ENCODE data around the gene MESD.
A peak's percentile ranks its signal among the peaks of the same experiment; 100 is the strongest.

The MESD gene

DNA sequence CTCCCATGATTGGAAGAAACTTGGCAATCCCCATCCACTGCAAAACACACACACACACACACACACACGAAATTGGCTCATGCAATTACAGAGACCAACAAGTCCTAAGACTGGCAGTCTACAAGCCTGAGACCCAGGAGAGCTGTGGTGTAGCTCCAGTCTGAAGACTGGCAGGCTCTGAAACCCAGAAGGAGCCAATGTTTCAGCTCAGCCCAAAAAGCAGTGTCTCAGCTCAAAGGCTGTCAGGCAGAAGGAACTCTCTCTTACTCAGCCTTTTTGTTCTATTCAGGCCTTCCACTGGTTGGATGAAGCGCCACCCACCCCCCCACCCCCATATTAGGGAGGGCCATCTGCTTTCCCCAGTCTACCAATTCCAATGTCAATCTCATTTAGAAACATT lies 32.1 kb downstream of the MESD start:
- no peak for DNase-seq

DNA sequence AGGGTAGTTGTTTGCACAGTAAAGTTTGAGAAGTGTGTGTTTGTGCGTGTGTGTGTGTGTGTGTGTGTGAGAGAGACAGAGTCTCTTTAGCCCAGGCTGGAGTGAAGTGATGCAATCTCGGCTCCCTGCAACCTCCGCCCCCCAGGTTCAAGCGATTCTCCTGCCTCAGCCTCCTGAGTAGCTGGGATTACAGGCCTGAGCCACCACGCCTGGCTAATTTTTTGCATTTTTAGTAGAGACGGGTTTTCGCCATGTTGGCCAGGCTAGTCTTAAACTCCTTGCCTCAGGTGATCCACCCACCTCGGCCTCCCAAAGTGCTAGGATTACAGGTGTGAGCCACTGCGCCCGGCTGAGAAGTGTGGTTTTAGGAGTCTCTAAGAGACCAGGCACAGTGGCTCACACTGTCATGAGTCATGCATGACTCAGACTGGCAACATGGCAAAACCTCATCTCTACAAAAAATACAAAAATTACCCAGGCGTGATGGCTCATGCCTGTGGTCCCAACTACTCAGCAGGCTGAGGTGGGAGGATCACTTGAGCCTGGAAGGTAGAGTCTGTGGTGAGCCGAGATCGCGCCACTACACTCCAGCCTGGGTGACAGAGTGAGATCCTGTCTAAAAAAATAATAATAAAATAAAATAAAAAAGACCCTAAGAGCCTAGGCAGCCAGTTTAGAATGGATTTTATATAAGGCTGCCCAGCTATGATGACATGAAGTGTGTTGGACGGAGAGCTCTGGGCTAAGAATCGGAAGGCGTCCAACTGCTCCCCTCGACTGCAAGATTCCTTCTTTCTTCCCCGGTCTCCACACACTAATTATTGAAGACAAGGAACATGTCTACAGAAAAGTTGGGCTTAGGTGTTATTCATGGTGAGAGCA lies 33.8 kb downstream of the MESD start:
- peak; percentile 77 for DNase-seq

DNA sequence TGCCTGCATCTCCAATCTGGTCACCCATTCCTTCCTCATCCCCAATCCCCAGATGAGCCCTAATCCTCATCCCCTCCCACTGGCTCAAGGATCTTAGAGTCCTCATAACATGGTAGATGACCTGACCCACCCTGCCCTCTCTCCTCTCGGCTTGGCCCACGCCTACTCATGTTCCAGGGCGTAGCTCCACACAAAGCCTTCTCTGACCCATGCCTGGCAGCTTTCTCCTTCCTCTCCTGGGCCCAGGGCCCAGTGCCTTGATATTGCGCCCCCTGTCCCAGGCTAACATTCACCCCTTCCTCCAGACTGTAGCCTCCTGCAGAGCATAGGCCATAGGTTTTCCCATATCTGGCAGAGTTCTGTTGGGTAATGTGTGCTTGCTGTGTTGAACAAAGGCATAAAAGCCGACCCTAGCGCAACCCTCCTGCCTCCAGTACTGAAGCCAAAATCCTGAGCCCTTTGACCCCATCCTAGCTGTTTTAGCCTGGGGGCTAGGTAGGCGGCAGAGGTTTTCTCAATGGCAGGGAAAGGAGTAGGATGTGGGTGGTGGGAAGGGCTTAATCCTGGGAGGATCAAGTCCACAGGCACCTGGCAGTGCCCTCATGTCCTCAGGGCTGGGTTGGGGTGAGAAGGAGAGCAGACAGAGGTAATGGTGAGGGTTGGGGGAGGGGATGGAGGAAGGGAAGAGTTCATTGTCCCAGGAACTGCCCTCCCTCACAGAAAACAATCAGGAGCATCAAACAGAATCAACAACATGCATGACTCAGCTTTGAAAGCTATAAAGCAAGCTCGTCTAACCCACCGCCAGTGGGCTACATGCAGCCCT lies 35.5 kb downstream of the MESD start:
- no peak for DNase-seq

DNA sequence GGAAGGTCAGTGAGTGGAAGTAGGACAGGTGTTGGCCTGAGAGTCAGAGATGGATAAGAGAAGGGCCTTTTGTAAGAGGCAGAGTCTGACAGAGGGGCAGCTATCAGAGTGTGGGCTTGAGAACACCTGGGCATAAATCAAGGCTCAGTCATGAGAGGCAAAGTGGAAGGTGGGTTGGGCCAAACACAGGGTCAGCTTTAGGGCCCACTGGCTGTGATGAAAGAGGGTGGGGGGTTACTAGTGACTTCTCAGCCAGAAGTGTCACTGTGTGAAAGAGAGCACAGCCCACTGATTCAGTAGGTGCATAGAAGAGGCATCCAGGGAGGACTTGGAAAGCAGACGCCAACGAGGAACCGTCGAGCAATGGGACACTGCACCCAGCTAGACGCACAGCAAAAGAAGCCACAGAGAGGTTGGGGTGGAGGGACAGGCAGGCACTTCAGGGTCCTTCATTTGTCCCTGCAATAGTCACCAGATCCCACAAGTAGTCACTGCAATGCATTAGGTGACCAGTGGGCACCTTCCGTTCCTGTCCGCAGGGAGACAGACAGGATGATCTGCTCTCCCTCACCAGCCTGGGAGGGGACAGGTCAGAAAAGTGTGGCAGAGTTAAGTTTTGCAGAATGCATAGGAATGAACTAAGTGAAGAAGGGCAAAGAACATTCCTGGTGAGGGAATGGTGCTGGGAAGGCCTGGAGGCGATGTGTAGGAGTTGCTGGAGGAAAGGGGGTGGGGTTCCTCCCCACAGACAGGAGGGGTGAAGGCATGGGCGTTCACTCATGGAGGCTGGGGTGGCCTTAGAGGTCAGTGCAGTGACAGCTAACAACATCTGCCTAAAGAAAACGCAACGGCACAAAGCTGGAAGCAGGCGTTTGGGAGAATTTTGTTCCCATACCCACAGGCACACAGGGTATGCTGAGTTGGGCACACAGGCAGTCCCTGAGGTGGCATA lies 36.3 kb downstream of the MESD start:
- DNase-seq = no peak

DNA sequence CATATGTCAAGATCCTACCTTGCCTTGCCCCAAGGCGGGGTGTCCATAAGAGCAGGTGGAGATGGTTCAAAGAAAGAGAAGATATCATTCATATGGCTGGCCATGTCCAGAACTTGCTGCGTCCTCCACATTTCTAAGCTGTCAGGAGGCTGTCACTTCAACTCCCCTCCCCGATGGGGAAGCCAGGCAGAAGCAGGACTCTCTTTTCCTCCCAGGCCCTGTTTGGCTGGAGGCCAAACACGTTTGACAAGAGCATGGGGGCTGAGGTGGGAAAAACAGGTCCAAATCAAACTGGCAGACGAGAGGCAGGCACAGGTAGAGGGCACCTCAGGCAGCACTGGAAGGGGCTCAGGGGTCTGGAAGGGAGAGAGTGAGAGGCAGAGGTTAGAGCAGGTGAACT lies 37.7 kb downstream of the MESD start:
- DNase-seq = no peak

DNA sequence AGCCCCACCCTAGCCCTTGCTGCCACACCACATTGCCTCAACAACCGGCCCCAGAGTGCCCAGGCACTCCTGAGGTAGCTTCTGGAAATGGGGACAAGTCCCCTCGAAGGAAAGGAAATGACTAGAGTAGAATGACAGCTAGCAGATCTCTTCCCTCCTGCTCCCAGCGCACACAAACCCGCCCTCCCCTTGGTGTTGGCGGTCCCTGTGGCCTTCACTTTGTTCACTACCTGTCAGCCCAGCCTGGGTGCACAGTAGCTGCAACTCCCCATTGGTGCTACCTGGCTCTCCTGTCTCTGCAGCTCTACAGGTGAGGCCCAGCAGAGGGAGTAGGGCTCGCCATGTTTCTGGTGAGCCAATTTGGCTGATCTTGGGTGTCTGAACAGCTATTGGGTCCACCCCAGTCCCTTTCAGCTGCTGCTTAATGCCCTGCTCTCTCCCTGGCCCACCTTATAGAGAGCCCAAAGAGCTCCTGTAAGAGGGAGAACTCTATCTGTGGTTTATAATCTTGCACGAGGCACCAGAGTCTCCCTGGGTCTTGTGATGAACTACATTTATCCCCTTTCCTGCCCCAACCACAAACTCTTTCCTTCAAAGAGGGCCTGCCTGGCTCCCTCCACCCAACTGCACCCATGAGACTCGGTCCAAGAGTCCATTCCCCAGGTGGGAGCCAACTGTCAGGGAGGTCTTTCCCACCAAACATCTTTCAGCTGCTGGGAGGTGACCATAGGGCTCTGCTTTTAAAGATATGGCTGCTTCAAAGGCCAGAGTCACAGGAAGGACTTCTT lies 39.1 kb downstream of the MESD start:
- no peak for DNase-seq

DNA sequence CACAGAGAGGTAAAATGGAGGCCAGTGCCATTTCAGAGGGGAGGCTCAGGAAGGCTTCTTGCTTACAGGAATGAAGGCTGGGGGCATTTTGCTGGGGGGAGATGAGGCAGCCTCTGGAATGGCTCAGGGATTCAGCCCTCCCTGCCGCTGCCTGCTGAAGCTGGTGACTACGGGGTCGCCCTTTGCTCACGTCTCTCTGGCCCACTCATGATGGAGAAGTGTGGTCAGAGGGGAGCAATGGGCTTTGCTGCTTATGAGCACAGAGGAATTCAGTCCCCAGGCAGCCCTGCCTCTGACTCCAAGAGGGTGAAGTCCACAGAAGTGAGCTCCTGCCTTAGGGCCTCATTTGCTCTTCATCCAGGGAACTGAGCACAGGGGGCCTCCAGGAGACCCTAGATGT lies 39.9 kb downstream of the MESD start:
- DNase-seq = no peak

DNA sequence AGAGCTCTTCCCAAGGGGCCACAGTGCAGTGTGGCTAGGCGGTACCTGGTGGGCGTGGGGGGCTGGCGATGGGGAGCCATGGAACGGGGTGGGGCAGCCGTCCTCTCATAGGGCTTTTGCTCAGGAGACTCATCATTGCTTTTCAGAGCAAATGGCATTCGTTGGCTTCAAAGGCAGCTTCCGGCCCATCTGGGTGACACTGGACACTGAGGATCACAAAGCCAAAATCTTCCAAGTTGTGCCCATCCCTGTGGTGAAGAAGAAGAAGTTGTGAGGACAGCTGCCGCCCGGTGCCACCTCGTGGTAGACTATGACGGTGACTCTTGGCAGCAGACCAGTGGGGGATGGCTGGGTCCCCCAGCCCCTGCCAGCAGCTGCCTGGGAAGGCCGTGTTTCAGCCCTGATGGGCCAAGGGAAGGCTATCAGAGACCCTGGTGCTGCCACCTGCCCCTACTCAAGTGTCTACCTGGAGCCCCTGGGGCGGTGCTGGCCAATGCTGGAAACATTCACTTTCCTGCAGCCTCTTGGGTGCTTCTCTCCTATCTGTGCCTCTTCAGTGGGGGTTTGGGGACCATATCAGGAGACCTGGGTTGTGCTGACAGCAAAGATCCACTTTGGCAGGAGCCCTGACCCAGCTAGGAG lies 40.8 kb downstream of the MESD start:
- DNase-seq = no peak

DNA sequence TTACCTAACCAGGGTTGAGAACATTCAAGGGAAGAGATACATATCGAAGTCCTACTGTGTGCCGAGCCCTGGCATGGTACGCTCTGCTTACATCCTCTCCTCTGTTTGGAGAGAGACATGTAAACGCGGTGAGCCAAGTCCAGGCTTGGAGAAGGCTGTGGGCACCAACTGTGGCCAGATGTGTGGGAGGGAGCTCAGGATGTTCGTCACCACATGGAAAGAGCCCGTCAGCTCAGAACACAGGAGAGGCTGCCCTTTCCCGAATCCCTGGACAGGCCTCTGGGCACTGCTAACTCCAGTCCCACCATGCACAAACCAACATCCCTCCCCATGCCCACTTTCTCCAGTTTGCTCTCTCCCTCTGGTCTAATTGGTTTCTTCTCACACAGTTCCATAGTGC lies 43.0 kb downstream of the MESD start:
- no peak for DNase-seq

DNA sequence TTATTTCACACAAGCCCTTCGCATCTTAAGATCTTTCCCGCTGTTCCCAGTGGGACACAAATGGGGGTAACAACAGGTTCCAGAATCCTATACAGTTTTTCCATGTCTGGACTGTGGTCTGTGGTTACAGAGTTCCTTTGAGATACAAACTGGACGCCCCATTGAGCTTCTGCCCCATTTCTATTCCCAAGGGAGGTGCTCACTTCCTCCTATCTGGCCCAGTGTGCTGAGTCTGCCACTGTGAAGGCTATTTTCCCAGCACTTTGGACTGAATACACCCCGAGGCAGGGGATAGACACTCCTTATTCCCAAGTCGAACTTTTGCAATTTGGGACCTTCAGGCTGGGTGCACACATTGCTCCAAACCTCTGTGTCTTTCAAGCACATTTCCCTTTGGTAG lies 44.0 kb downstream of the MESD start:
- DNase-seq = no peak

DNA sequence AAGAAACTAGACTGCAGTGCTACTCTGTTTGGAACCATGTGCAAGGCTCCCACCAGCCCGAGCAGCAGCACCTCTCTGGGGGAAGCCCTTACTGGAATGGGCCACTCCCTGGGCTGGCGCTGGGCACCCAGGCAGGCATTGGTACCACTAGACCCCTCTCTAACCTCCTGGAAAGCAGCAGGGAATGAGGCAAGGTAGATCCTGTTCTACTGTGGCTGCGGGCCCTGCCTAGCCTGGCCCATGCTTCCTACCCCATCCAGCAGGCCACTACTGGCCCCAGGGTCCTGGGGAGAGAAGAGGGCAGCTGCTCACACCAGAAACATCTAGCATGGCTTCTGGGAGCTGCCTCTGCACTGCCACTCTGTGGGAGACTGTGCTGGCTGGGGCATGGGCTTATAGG lies 44.8 kb downstream of the MESD start:
- no peak for DNase-seq

DNA sequence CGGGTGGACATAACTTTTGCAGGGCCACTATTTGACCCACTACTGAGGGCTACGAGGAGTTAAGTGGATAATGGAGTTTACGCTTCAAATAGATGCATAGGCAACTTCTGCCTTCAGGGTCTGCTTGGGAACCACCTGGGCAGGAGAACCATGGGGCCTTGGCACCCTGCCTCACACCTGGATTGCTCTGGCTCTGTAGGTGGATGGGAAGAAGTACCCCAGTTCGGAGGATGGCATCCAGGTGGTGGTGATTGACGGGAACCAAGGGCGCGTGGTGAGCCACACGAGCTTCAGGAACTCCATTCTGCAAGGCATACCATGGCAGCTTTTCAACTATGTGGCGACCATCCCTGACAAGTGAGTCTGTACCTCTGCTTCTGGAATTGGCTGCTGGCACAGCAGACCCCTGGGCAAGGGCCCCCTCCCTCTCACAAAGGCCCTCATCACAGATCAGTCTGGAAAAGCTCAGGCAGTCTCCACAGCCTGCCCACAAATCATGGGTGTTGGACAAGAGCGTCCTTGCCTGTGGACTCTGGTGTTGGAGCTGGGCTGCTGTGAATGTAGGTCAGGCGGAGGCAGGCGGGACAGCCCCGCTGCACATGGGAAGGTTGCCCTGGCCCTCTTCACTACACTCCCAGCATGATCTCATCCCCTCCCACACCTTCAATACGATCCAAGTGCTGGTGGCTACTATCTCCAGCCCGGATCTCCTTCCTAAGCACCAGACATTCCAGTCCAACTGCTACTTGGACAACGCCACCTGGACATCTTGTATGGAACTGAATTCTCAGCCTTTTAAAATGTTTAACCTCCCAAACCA lies 46.7 kb downstream of the MESD start:
- no peak for DNase-seq

DNA sequence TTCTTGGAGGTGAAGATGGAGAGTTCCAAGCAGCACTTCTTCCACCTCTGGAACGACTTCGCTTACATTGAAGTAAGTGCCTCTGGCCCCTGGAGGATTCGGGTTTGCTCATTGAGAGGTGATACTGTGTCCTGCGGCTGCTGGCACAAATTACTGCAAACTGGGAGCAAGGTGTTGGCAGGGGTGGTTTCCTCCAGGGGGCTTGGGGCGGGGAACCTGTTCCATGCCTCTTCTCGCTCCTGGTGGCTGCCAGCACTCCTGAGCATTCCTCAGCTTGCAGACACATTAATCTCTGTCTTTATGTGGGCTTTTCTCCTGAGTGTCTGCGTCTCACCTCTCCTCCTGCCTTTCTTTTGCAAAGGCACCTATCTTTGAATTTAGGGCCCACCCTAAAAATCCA lies 47.4 kb downstream of the MESD start:
- no peak for DNase-seq

DNA sequence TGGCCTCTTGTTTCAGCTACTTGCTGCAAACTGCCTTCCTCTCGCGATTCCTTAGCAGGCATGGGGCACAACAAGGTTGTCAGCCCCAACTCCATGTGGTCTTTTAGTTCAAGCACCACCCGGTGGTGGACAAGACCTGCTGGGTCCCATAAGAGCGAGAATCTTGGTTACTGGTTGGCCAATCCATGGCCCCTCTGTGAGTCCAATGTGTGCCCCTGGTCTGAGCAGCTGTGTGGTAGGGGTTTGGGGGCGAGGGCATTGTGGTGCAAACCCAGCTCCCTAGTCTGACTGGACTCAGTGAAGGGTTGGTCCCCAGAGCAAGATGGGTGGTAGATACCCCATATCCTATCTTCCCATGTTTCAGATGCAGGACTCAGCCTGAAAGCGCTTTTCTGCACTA lies 48.8 kb downstream of the MESD start:
- DNase-seq = no peak

DNA sequence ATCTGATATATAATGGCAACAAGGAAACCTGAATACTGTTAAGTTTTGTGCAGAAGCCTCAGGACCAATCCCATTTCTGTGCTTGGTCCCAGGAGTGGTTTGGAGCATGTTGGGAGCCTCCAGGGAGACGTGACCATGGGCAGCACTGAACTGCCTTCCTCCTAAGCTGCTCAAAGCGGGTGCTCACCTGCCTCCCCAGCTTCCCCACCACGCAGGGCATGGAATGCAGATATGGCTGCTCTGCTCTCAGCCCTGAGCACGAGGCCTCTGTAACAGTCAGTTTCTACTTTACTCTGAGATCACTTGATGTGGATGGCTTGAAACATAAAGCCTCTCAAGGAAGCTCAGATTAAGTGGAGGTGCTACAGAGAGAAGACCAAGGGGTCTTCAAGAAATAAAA lies 49.3 kb downstream of the MESD start:
- DNase-seq = no peak

DNA sequence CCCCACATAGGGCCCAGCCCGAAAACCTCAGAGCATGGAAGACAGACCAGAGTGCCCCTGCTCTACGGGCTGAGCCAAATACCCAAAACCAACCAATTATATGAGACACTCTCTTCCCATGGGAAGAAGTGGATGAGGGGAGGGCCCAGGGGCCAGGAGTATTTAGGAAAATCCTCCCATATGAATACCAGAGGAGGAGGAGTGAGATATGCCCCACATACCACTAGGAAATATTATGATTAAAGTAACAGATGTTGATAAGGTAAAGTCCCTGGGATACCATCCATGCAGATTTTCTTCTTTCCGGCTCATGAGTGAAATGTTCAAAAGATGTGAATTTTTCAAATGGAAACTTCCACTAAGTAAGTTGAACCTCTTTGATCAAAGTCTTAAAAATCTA lies 50.4 kb downstream of the MESD start:
- no peak for DNase-seq

DNA sequence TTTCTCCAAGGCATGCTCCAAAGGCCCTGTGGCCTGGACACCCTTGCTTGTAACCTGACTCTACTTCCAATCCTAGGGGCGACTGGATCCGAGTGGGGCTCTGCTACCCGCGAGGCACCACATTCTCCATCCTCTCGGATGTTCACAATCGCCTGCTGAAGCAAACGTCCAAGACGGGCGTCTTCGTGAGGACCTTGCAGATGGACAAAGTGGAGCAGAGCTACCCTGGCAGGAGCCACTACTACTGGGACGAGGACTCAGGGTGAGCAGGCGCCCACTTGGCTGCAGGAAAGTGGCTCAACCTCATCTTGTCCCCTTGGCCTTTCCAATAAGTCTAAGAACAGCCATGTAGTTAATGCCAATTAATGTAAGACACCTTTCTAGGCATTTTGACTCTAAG lies 51.9 kb downstream of the MESD start:
- DNase-seq = no peak

DNA sequence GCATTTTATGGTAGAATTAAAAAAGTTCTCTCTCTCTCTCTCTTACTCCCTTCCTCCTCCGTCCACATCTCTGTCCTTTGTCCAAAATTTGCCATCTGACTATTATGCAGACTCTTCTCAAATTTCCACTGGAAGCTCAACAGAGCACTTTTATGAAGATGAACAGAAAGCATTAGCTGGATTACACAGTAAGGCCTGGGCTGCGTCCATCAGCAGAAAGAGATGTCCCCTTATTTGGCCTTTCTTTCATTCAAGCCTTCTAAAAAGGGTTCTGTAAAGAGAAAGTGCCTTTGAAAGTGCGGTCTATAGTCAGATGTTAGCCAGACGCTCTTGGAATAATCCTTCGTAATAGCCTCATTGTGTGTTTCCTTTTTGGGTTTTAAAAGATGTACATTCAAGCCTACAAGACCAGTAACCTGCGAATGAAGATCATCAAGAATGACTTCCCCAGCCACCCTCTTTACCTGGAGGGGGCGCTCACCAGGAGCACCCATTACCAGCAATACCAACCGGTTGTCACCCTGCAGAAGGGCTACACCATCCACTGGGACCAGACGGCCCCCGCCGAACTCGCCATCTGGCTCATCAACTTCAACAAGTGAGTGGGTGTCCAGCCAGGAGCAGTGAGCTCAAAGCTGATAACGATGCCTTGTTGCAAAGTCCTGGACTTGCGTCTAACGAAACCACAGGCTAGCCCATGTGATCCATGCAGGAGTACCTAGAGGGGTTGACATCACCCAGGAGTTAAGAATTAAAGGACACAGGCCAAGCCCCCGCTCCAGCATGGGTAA lies 53.1 kb downstream of the MESD start:
- DNase-seq = no peak

DNA sequence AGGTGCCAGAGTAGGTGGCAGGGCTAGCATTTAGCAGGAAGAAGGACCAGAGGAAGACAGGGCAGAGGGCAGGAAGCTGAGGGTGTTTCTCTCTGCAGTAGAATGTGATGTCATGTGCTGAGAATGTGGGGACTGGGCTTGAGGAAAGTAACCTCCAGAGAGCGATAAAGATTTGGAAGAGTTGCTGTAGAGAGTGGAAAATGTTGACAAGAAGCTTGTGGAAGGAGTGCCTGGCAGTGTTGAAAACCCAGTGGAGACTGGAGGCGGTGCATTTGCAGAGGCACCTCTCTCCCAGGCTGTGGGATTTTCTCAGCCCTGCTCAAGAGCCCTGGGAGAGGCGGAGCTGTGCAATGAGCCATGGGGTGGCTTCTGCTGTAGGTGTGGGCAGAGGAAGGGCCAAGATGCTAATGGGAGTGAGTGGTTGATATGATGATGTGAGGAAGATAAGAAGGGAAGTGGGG lies 54.8 kb downstream of the MESD start:
- DNase-seq = peak; percentile 13

DNA sequence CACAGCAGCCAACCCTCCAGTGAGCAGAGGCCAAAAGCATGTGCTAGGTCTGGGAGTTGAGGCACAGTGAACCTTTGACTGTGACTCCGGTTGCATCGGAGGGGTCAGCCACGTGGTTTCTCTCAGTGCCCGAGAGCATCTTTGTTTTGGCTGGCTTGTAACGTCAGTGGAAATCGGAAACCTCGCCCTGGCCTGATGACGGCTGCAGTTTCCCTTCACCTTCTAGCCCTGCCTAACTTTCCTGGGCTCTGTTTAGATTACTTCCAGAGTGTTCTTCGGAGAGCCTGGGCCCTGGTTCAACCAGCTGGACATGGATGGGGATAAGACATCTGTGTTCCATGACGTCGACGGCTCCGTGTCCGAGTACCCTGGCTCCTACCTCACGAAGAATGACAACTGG lies 56.6 kb downstream of the MESD start:
- no peak for DNase-seq

All from T1000 (cell line).